Immature natural killer cell (primary cell): ENCODE measurements around the gene ZRSR2. TPM values are rescaled to one million over a fixed set of nuclear protein-coding genes. Genes with fewer than 3 reads are reported as not detected.

ENCODE experiments used
- DNase-seq, 3 donors: peaks; one replicate each; pipeline ENCODE4 v3.0.0; 2022; ENCODE audit warnings: mixed read lengths in 1 of 3
- H3K27ac Mint-ChIP-seq, 6 donors: one replicate each; pipeline ENCODE4 v1.8.0; 2020; ENCODE audit warnings: mixed read lengths in 6 of 6, mild to moderate bottlenecking in 5 of 6, inconsistent platforms in 4 of 6, moderate library complexity in 3 of 6
- H3K27me3 Mint-ChIP-seq, 3 donors: one replicate each; pipeline ENCODE4 v1.8.0; 2020 to 2021; ENCODE audit warnings: low read depth in 3 of 3, mild to moderate bottlenecking in 3 of 3, mixed read lengths in 3 of 3, moderate library complexity in 3 of 3, inconsistent platforms in 1 of 3
- H3K36me3 Mint-ChIP-seq, 3 donors: one replicate each; pipeline ENCODE4 v1.8.0; 2020; ENCODE audit warnings: mixed read lengths in 3 of 3, inconsistent platforms in 2 of 3, mild to moderate bottlenecking in 2 of 3
- H3K4me1 Mint-ChIP-seq, 2 donors: one replicate each; pipeline ENCODE4 v1.8.0; 2020; ENCODE audit warnings: inconsistent platforms in 2 of 2, mild to moderate bottlenecking in 2 of 2, mixed read lengths in 2 of 2, moderate library complexity in 1 of 2
- H3K4me3 Mint-ChIP-seq, 5 donors: one replicate each; pipeline ENCODE4 v1.8.0; 2020; ENCODE audit warnings: mild to moderate bottlenecking in 5 of 5, mixed read lengths in 5 of 5, inconsistent platforms in 3 of 5, moderate library complexity in 3 of 5
- H3K9me3 Mint-ChIP-seq, 6 donors: one replicate each; pipeline ENCODE4 v1.8.0; 2020; ENCODE audit warnings: mild to moderate bottlenecking in 6 of 6, mixed read lengths in 6 of 6, inconsistent platforms in 4 of 6, moderate library complexity in 3 of 6
- polyA plus RNA-seq, 3 donors: library from polyadenylated mRNA; unstranded; fragments of 300-500 nt; fragmentation: Illumina TruSeq; gene quantifications; one replicate each; pipeline ENCODE4 v1.2.3, GENCODE V29; 2021

ZRSR2 gene
- polyA plus RNA-seq, 3 donors from 2014 or later: 13.5 to 34.1 (median 15.7) TPM

- DNase-seq: no peak
- no peaks in the 10 kb centered on the region for H3K36me3 Mint-ChIP-seq
- no peak overlapping the region for H3K27ac Mint-ChIP-seq
- H3K4me3 Mint-ChIP-seq: no peak overlapping the region
- peaks cover 0 to 11% (median 3%) of the 10 kb centered on the region in 3 donors for H3K27me3 Mint-ChIP-seq
- no peaks in the 10 kb centered on the region for H3K4me1 Mint-ChIP-seq
- no peaks in the 10 kb centered on the region for H3K9me3 Mint-ChIP-seq
Measured at GRCh38 chrX:15864629-15865028, 74.3 kb downstream of the ZRSR2 start.

- H3K27ac Mint-ChIP-seq: no peak overlapping the region
- peaks cover 0 to 6% (median 3%) of the 10 kb centered on the region in 3 donors for H3K27me3 Mint-ChIP-seq
- no peak overlapping the region for H3K4me3 Mint-ChIP-seq
- DNase-seq: no peak
- H3K9me3 Mint-ChIP-seq: no peaks in the 10 kb centered on the region
- H3K4me1 Mint-ChIP-seq: no peaks in the 10 kb centered on the region
- H3K36me3 Mint-ChIP-seq: no peaks in the 10 kb centered on the region
Measured at GRCh38 chrX:15866147-15866546, 75.9 kb downstream of the ZRSR2 start.

- H3K27ac Mint-ChIP-seq: no peak overlapping the region
- peaks cover 1 to 6% (median 4%) of the 10 kb centered on the region in 3 donors for H3K27me3 Mint-ChIP-seq
- H3K4me3 Mint-ChIP-seq: no peak overlapping the region
- no peak for DNase-seq
- no peaks in the 10 kb centered on the region for H3K36me3 Mint-ChIP-seq
- peaks cover 0 to 2% (median 0%) of the 10 kb centered on the region in 6 donors for H3K9me3 Mint-ChIP-seq
- H3K4me1 Mint-ChIP-seq: no peaks in the 10 kb centered on the region
Measured at GRCh38 chrX:15869695-15870094, 79.4 kb downstream of the ZRSR2 start.

GRCh38 chrX:15870310-15870709 is 80.0 kb downstream of the ZRSR2 start:
- no peaks in the 10 kb centered on the region for H3K4me1 Mint-ChIP-seq
- H3K27me3 Mint-ChIP-seq: peaks cover 2 to 7% (median 6%) of the 10 kb centered on the region in 3 donors
- no peak overlapping the region for H3K4me3 Mint-ChIP-seq
- no peak for DNase-seq
- H3K27ac Mint-ChIP-seq: no peak overlapping the region
- H3K36me3 Mint-ChIP-seq: no peaks in the 10 kb centered on the region
- H3K9me3 Mint-ChIP-seq: peaks cover 0 to 2% (median 0%) of the 10 kb centered on the region in 6 donors

Other genes with a start within 250 kb of the ZRSR2 start
- gene ACE2, start 189.5 kb upstream of the ZRSR2 start, polyA plus RNA-seq: not detected
- under 1 TPM in 1 of 3 donors, not detected in 2; 0.61 TPM for gene CLTRN, start 125.7 kb upstream of the ZRSR2 start, polyA plus RNA-seq
- gene CA5B, start 52.2 kb upstream of the ZRSR2 start, polyA plus RNA-seq: 10 to 100 TPM; 66.3 to 79.1 (median 73.4) TPM
- 10 to 100 TPM; 49.2 to 83.4 (median 71.3) TPM for gene AP1S2, start 64.3 kb downstream of the ZRSR2 start, polyA plus RNA-seq